ENCODE data around the gene CHMP5. TPM values are rescaled to one million over a fixed set of nuclear protein-coding genes. Genes with fewer than 3 reads are reported as not detected.

CHMP5 gene
- polyA plus RNA-seq, 3 donors = 33.5 to 72.5 (median 65.0) TPM

DNA sequence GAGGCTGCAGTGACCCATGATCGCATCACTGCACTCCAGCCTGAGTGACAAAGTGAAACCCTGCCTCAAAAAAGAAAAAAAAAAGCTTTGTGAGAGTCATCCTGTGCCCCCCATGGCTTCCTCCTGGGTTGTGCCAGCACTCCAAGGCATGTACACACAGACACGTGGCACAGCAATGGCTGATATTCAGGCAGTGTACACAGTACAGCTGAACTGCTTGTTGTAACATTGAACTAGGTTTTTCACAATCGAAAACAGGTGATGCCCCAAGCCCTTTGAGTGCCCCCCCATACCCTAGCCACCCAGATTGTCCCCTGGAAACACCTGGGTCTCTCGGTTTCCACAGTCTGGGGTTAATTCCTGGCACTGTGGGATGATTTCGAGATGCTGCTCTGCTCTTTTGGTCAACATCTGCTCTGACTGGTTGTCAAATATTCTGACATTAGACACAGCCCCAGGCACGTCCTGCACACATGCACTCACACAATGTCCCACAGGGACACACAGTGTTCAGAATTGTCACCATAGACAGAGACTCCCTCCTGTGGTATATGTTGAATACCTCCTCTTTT is 15.7 kb upstream of the CHMP5 start:
- Histone ChIP-seq H3K9ac (ENCODE audit: insufficient read depth, low read length, poor library complexity, severe bottlenecking) (no peak overlapping the region), H3K27me3 (ENCODE audit: control insufficient read depth in 2 of 2, insufficient read depth in 2 of 2, low read length in 2 of 2) (no peaks in the 10 kb centered on the region), H3K4me1 (ENCODE audit: control insufficient read depth in 1 of 2, insufficient read depth in 2 of 2, low read length in 2 of 2) (no peaks in the 10 kb centered on the region), H3K36me3 (replicated peaks in 1 of 2; ENCODE audit: control insufficient read depth in 1 of 2, insufficient read depth in 2 of 2, low read length in 2 of 2) (peaks cover 38 to 64% of the 10 kb centered on the region in 2 donors), H2AFZ (ENCODE audit: insufficient read depth, low read depth, low read length, poor library complexity, severe bottlenecking) (no peak overlapping the region), H4K20me1 (ENCODE audit: insufficient read depth, low read length) (no peaks in the 10 kb centered on the region), H3K9me3 (replicated peaks in 1 of 2; ENCODE audit: control insufficient read depth in 1 of 2, insufficient read depth in 1 of 2, low read length in 2 of 2) (no peaks in the 10 kb centered on the region), H3K27ac (ENCODE audit: low read depth in 1 of 2, low read length in 2 of 2) (no peak overlapping the region), H3K4me2 (replicated peaks; ENCODE audit: extremely low read depth, low read length, poor library complexity, severe bottlenecking) (no peak overlapping the region), H3K4me3 (replicated peaks in 1 of 3; ENCODE audit: low read depth in 2 of 3, low read length in 3 of 3) (no peak overlapping the region), H3K79me2 (ENCODE audit: insufficient read depth, low read length) (no peaks in the 10 kb centered on the region)
- H3K27ac Mint-ChIP-seq = peak overlapping the region in 2 of 7 donors; percentile 31 to 41
- H3K9me3 Mint-ChIP-seq = peaks cover 0 to 1% (median 0%) of the 10 kb centered on the region in 7 donors
- TF ChIP-seq, protein P1, sequence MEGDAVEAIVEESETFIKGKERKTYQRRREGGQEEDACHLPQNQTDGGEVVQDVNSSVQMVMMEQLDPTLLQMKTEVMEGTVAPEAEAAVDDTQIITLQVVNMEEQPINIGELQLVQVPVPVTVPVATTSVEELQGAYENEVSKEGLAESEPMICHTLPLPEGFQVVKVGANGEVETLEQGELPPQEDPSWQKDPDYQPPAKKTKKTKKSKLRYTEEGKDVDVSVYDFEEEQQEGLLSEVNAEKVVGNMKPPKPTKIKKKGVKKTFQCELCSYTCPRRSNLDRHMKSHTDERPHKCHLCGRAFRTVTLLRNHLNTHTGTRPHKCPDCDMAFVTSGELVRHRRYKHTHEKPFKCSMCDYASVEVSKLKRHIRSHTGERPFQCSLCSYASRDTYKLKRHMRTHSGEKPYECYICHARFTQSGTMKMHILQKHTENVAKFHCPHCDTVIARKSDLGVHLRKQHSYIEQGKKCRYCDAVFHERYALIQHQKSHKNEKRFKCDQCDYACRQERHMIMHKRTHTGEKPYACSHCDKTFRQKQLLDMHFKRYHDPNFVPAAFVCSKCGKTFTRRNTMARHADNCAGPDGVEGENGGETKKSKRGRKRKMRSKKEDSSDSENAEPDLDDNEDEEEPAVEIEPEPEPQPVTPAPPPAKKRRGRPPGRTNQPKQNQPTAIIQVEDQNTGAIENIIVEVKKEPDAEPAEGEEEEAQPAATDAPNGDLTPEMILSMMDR (IDR thresholded peaks at IDR 0.05) = no peak
- peaks cover 1% of the 10 kb centered on the region for H3K4me1 Mint-ChIP-seq
- peaks cover 44 to 62% of the 10 kb centered on the region in 2 donors for H3K36me3 Mint-ChIP-seq
- intact Hi-C loops (cut with micrococcal nuclease) = no loop called here
- no peak overlapping the region for H3K4me3 Mint-ChIP-seq
- 78% methylated on average over 4 of the region's 6 CpGs for WGBS (ENCODE audit: insufficient coverage)
- H3K27me3 Mint-ChIP-seq (ENCODE audit: low read depth in 3 of 3) = peaks cover 0 to 1% (median 0%) of the 10 kb centered on the region in 3 donors
- DNase-seq = no peak

- H3K27me3 ChIP-seq (ENCODE audit: control insufficient read depth in 2 of 2, insufficient read depth in 2 of 2, low read length in 2 of 2) = no peaks in the 10 kb centered on the region
- no peak for DNase-seq
- H3K27me3 Mint-ChIP-seq (ENCODE audit: low read depth in 3 of 3) = peaks cover 0 to 1% (median 0%) of the 10 kb centered on the region in 3 donors
- WGBS (ENCODE audit: insufficient coverage) = 92% methylated on average over 1 of the region's 2 CpGs
- no peaks in the 10 kb centered on the region for H4K20me1 ChIP-seq (ENCODE audit: insufficient read depth, low read length)
- TF ChIP-seq, protein P1 (IDR thresholded peaks at IDR 0.05) = no peak
- peak overlapping the region in 2 of 7 donors; percentile 11 to 44 for H3K27ac Mint-ChIP-seq
- no peak overlapping the region for H3K27ac ChIP-seq (ENCODE audit: low read depth in 1 of 2, low read length in 2 of 2)
- H3K4me1 ChIP-seq (ENCODE audit: control insufficient read depth in 1 of 2, insufficient read depth in 2 of 2, low read length in 2 of 2) = no peaks in the 10 kb centered on the region
- no peak overlapping the region for H3K4me3 ChIP-seq (replicated peaks in 1 of 3; ENCODE audit: low read depth in 2 of 3, low read length in 3 of 3)
- H3K4me3 Mint-ChIP-seq = no peak overlapping the region
- intact Hi-C loops (cut with micrococcal nuclease) = no loop called here
- H3K9me3 Mint-ChIP-seq = peaks cover 0 to 1% (median 0%) of the 10 kb centered on the region in 7 donors
- peaks cover 53 to 71% of the 10 kb centered on the region in 2 donors for H3K36me3 Mint-ChIP-seq
- H3K4me1 Mint-ChIP-seq = no peaks in the 10 kb centered on the region
- H2AFZ ChIP-seq (ENCODE audit: insufficient read depth, low read depth, low read length, poor library complexity, severe bottlenecking) = no peak overlapping the region
- peaks cover 46 to 72% of the 10 kb centered on the region in 2 donors for H3K36me3 ChIP-seq (replicated peaks in 1 of 2; ENCODE audit: control insufficient read depth in 1 of 2, insufficient read depth in 2 of 2, low read length in 2 of 2)
- no peaks in the 10 kb centered on the region for H3K79me2 ChIP-seq (ENCODE audit: insufficient read depth, low read length)
- H3K9me3 ChIP-seq (replicated peaks in 1 of 2; ENCODE audit: control insufficient read depth in 1 of 2, insufficient read depth in 1 of 2, low read length in 2 of 2) = no peaks in the 10 kb centered on the region
- no peak overlapping the region for H3K9ac ChIP-seq (ENCODE audit: insufficient read depth, low read length, poor library complexity, severe bottlenecking)
- no peak overlapping the region for H3K4me2 ChIP-seq (replicated peaks; ENCODE audit: extremely low read depth, low read length, poor library complexity, severe bottlenecking)
Observed at GRCh38 chr9:33249983-33250382, 14.9 kb upstream of the CHMP5 start.

Measured in CD14-positive monocyte (primary cell).